ENCODE results near the gene SCAMP1.

DNA sequence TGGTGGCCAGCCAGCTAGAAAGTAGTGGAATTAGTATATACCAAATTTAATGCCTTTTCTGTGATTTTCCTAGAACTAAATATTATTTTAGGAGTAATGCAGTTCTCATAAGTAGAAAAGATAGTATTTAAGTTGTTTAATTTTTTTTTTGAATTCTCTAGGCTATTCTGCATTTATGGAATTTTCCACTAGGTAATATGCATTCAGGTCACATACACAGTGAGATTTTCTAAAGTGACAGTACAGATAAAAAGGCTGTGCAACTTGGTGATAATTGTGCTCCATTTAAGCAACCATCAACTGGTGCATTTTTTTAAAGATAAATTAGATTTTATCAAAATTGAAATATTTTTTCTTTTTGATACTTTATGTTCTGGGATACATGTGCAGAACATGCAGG is 111.5 kb downstream of the SCAMP1 start:
- no peak for TF ChIP-seq EZH2 (IDR thresholded peaks at IDR 0.05)
- TF ChIP-seq POLR2AphosphoS5 (IDR thresholded peaks at IDR 0.05; ENCODE audit: borderline replicate concordance, low read depth, low read length) = no peak
